Peyer's patch (tissue), 4 donors: ENCODE results near the gene NT5C1A.

Experiments
- POLR2A ChIP-seq, 2 donors: fragments of 450-650 bp; IDR thresholded peaks; one replicate each; pipeline ENCODE4 v1.5.1; 2017; ENCODE audit warnings: antibody characterized with exemption in 2 of 2, mild to moderate bottlenecking in 2 of 2, moderate library complexity in 2 of 2
- TF ChIP-seq, protein P1 (sequence below), 6 experiments: fragments of 450-650 bp in 4 of 6; fragments of 200-600 bp in 2 of 6; sonication (generic) in 1 of 6; IDR thresholded peaks; one replicate each; pipeline ENCODE4 v1.5.1; 2017 to 2019; ENCODE audit warnings: antibody characterized with exemption in 6 of 6, mild to moderate bottlenecking in 3 of 6, moderate library complexity in 1 of 6

DNA sequence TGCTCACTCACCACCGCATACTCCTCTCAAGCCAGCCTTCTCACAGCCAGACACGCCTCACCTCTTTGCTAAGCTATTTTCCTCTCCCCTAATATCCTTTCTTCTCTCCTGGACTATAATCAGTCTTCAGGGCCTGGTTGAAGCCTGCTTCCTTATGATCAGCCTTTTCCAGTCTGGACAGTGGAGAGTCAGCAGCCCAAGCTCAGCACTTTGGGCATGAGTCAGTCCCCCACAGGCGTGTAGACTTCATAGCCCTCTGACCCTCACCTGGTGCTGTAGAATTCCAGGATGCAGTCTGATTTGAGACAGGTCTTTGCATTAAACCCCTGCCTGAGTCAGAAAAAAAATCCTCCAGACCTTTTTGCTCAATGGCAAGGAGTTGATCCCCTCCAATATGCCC, 16.8 kb upstream of the NT5C1A start:
- TF ChIP-seq, protein P1, sequence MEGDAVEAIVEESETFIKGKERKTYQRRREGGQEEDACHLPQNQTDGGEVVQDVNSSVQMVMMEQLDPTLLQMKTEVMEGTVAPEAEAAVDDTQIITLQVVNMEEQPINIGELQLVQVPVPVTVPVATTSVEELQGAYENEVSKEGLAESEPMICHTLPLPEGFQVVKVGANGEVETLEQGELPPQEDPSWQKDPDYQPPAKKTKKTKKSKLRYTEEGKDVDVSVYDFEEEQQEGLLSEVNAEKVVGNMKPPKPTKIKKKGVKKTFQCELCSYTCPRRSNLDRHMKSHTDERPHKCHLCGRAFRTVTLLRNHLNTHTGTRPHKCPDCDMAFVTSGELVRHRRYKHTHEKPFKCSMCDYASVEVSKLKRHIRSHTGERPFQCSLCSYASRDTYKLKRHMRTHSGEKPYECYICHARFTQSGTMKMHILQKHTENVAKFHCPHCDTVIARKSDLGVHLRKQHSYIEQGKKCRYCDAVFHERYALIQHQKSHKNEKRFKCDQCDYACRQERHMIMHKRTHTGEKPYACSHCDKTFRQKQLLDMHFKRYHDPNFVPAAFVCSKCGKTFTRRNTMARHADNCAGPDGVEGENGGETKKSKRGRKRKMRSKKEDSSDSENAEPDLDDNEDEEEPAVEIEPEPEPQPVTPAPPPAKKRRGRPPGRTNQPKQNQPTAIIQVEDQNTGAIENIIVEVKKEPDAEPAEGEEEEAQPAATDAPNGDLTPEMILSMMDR (IDR thresholded peaks at IDR 0.05) = no peak
- no peak for TF ChIP-seq POLR2A (IDR thresholded peaks at IDR 0.05)
